ENCODE results near the gene VRK3. TPM values are rescaled to one million over a fixed set of nuclear protein-coding genes. Genes with fewer than 3 reads are reported as not detected.

VRK3 gene
- polyA plus RNA-seq, 2 of the 4 experiments (the other 2 are of a cell fraction): 35.2 to 37.4 TPM

GRCh38 chr19:50026550-50026906, 1.4 kb upstream of the VRK3 start:
- ChIA-PET CTCF (interaction anchor here (0.6 to 2.6 kb wide), 3 partner anchors 9 to 483 kb away, joined by 3 to 14 read pairs (median 6); no protein-coding TSS in a partner anchor), POLR2A (no interaction called here)
- FAIRE-seq (no peak), ATAC-seq (no peak), DNase-seq (ENCODE audit: low read depth in 1 of 2, low spot score in 1 of 2) (no peak)
- Histone ChIP-seq H3K27ac (peak overlapping the region in 1 of 2 experiments; percentile 88; a peak in 2 of 6 replicates), H3K9me3 (peaks cover 11% of the 10 kb centered on the region), H3K4me2 (peak overlapping the region; percentile 92), H3K4me3 (peak overlapping the region; percentile 77), H3K4me1 (peaks cover 10% of the 10 kb centered on the region)
- TF ChIP-seq REST (IDR thresholded peaks at IDR 0.05): no peak
- no peak for TF ChIP-seq HOXB13 (CRISPR knock-in tag; IDR thresholded peaks at IDR 0.05; ENCODE audit: low read depth)
- TF ChIP-seq GATA3 (IDR thresholded peaks at IDR 0.05; ENCODE audit: borderline replicate concordance): no peak
- TF ChIP-seq EHF (CRISPR knock-in tag; IDR thresholded peaks at IDR 0.05): no peak
- TF ChIP-seq MYC (IDR thresholded peaks at IDR 0.05; ENCODE audit: borderline replicate concordance, low read length): no peak
- no peak for TF ChIP-seq RAD21 (conservative IDR thresholded peaks at IDR 0.05 in 1 of 2, IDR thresholded peaks at IDR 0.05 in 1 of 2)
- no peak for TF ChIP-seq CBX8 (IDR thresholded peaks at IDR 0.05)
- TF ChIP-seq JUNB (IDR thresholded peaks at IDR 0.05): no peak
- no peak for TF ChIP-seq SMC3 (IDR thresholded peaks at IDR 0.05)
- no peak for TF ChIP-seq KDM1A (IDR thresholded peaks at IDR 0.05; ENCODE audit: low read depth)
- TF ChIP-seq CEBPB (IDR thresholded peaks at IDR 0.05): no peak
- TF ChIP-seq MAZ (IDR thresholded peaks at IDR 0.05; ENCODE audit: borderline replicate concordance, low read depth, low read length): no peak
- TF ChIP-seq RFX5 (IDR thresholded peaks at IDR 0.05): no peak
- TF ChIP-seq ZSCAN20 (CRISPR knock-in tag; IDR thresholded peaks at IDR 0.05): no peak
- no peak for TF ChIP-seq HES2 (IDR thresholded peaks at IDR 0.05)
- no peak for TF ChIP-seq ELK1 (IDR thresholded peaks at IDR 0.05; ENCODE audit: low read depth, low read length)
- TF ChIP-seq RCOR1 (IDR thresholded peaks at IDR 0.05; ENCODE audit: low read depth, low read length): no peak
- TF ChIP-seq EP300 (IDR thresholded peaks at IDR 0.05): no peak
- no peak for TF ChIP-seq KDM5A (IDR thresholded peaks at IDR 0.05)
- TF ChIP-seq HOXB5 (CRISPR knock-in tag; IDR thresholded peaks at IDR 0.05): no peak
- 94% methylated on average over 7 of the region's 7 CpGs for WGBS (ENCODE audit: missing lambda C conversion rate)

- FAIRE-seq (peak; percentile 77), DNase-seq (ENCODE audit: low read depth in 1 of 2, low spot score in 1 of 2) (peak; percentile 97), ATAC-seq (peak; percentile 92)
- peak within 1 kb of the TSS; percentile 92 for H3K4me2 ChIP-seq
- 21% methylated on average over 45 of the region's 45 CpGs for WGBS (ENCODE audit: missing lambda C conversion rate)
- peaks cover 14% of the 10 kb centered on the region for H3K4me1 ChIP-seq
- H3K4me3 ChIP-seq: peak within 1 kb of the TSS; percentile 77
- H3K9me3 ChIP-seq: peaks cover 11% of the 10 kb centered on the region
- ChIA-PET POLR2A (interaction anchor here (1.0 to 1.8 kb wide), 4 partner anchors 22 to 96 kb away, joined by 3 to 5 read pairs (median 4); partner anchors contain the start of genes ATF5 and NUP62), CTCF (interaction anchor here (0.6 to 2.6 kb wide), 4 partner anchors 10 to 484 kb away, joined by 3 to 14 read pairs (median 5); no protein-coding TSS in a partner anchor)
- H3K27ac ChIP-seq: peak within 1 kb of the TSS; percentile 87 to 92
- TF ChIP-seq NPAS2 (CRISPR knock-in tag; IDR thresholded peaks at IDR 0.05; ENCODE audit: borderline replicate concordance) (peak; percentile 71), RFX5 (IDR thresholded peaks at IDR 0.05) (no peak; the same call in 1 of the 2 replicates), BHLHE40 (IDR thresholded peaks at IDR 0.05; ENCODE audit: low read depth, low read length) (no peak), CTCF (IDR thresholded peaks at IDR 0.05) (no peak), TFCP2L1 (CRISPR knock-in tag; IDR thresholded peaks at IDR 0.05) (no peak), HES2 (IDR thresholded peaks at IDR 0.05) (no peak), CBX2 (IDR thresholded peaks at IDR 0.05; ENCODE audit: borderline replicate concordance, low read depth) (no peak), JUNB (IDR thresholded peaks at IDR 0.05) (no peak), TP53 (CRISPR knock-in tag; IDR thresholded peaks at IDR 0.05) (peak; percentile 89), FOXS1 (CRISPR knock-in tag; IDR thresholded peaks at IDR 0.05) (peak; percentile 81), FOSB (CRISPR knock-in tag; IDR thresholded peaks at IDR 0.05) (no peak), NFE2L2 (conservative IDR thresholded peaks at IDR 0.05; ENCODE audit: low read length) (no peak)
These were observed 800 bp upstream of the VRK3 start, which contains the start of gene ZNF473 for GRCh38 chr19:50025794-50026549. TSS of gene ZNF473 (plus strand) at chr19:50026005. CDS start at chr19:50031083, 5,078 bp downstream.
